Activated naive CD4-positive, alpha-beta T cell treated with anti-CD3 and anti-CD28 coated beads, Interleukin-2, amount 50 U/mL, for 72 hours (primary cell): ENCODE data around the gene PIK3R1. TPM values are rescaled to one million over a fixed set of nuclear protein-coding genes. Genes with fewer than 3 reads are reported as not detected.
"Not testable (repeated sequence)": the region's sequence is repeated elsewhere in the genome, so short reads cannot be mapped to it uniquely, and the experiment has no call there.

ENCODE experiments used
- ATAC-seq, 2 donors: fragments of 150-1000 bp; cut with Tn5 transposase; 2 replicates each; pipeline ENCODE4 v1.10.0; 2021; ENCODE audit warnings: mild to moderate bottlenecking in 2 of 2, moderate library complexity in 2 of 2
- DNase-seq, 2 donors: peaks; one replicate each; pipeline ENCODE4 v3.0.0; 2021 to 2022; ENCODE audit warnings: low spot score in 2 of 2
- H3K27ac Mint-ChIP-seq, 2 donors: one replicate each; pipeline ENCODE4 v1.8.0; 2022; ENCODE audit warnings: mild to moderate bottlenecking in 2 of 2, mixed read lengths in 2 of 2
- H3K36me3 Mint-ChIP-seq, 2 donors: one replicate each; pipeline ENCODE4 v1.8.0; 2022; ENCODE audit warnings: mixed read lengths in 2 of 2
- H3K9me3 Mint-ChIP-seq, 2 donors: one replicate each; pipeline ENCODE4 v1.8.0; 2022; ENCODE audit warnings: mixed read lengths in 2 of 2
- total RNA-seq, 2 donors: library from RNA; stranded (reverse); gene quantifications; one replicate each; pipeline ENCODE4 v1.2.3, GENCODE V29; 2022

PIK3R1 gene
- total RNA-seq, 2 donors from 2014 or later, result 24.7 to 54.8 TPM

DNA sequence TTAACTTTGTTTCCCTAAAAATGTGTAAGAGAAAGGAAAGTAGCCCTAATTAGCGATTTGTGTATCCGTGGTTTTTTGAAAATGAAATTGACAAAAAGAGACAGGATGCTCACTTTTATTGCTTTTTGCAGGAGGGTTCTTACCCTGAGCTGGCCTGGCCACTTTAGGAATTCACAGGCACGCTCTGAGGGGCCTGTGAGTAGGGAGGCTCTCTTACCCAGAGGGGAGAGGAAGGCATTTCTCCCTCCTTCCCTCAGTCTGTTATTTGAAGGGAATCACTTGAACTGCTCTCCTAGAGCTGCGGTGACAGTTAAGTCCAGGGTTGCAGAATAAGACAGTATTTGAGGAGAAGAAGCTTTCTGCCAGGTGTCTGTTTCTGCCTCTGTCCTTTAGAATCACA, 16.7 kb downstream of the PIK3R1 start:
- DNase-seq, result no peak
- peaks cover 12 to 34% of the 10 kb centered on the region in 2 donors for H3K36me3 Mint-ChIP-seq
- H3K9me3 Mint-ChIP-seq, result no peaks in the 10 kb centered on the region
- H3K27ac Mint-ChIP-seq, result no peak overlapping the region
- ATAC-seq, result no peak

DNA sequence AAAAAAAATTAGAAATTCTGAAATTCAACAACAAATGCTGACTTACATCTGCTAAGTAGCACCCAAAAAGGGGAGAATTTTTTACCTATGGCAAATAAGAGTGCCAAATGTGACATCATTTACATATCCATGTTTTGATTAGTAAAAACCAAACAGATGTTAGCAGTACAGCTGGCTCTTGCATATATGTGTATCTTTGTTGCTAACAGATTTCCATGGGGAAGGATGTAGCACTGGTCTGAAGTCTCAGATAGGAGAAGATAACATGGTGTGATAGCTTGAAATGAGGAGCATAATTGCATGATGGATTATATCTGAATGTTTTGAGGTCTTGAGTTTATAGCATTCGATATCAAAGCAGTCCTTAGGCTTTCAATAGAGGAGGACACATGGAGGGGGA, 17.5 kb downstream of the PIK3R1 start:
- DNase-seq (no peak), ATAC-seq (peak; percentile 18 to 30)
- H3K36me3 Mint-ChIP-seq, result peaks cover 12 to 26% of the 10 kb centered on the region in 2 donors
- H3K9me3 Mint-ChIP-seq, result no peaks in the 10 kb centered on the region
- H3K27ac Mint-ChIP-seq, result no peak overlapping the region

DNA sequence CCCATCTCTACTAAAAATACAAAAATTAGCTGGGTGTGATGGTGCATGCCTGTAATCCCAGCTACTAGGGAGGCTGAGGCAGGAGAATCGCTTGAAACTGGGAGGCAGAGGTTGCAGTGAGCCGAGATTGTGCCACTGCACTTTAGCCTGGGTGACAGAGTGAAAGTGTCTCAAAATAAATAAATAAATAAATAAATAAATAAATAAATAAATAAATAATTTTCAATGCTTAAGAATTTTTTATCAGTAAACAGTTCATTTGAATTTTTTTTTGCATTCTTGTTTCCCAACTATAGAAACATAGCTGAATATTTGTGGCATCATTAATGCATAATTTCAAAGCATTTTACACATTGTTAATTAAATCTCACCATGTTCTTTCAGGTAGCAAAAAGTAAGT, 19.7 kb downstream of the PIK3R1 start:
- not testable (repeated sequence) for DNase-seq, ATAC-seq, H3K27ac Mint-ChIP-seq, H3K9me3 Mint-ChIP-seq
- H3K36me3 Mint-ChIP-seq, result peaks cover 8 to 17% of the 10 kb centered on the region in 2 donors

DNA sequence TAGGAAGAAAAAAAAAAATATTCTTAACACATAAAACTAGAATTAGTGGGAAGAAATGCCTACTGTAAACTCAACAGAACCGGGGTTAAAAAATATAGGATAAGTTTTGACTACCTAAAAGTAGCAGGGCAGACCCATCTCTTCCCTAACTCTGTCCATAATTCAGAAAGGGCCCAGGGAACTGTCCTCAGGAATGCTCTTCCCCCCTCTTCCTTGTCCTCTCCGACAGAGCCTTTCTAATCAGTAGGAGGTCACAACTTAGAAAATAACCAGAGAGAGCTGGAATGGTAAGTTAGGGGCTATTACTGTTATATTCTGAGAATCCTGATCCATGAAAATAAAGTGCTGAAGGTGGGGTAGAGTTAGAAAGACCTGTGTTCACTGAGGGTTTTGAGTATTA, 22.2 kb downstream of the PIK3R1 start:
- Mint-ChIP-seq H3K9me3 (no peaks in the 10 kb centered on the region), H3K36me3 (peaks cover 0 to 9% of the 10 kb centered on the region in 2 donors), H3K27ac (peak overlapping the region in 1 of 2 donors; percentile 75)
- DNase-seq (no peak), ATAC-seq (no peak)

DNA sequence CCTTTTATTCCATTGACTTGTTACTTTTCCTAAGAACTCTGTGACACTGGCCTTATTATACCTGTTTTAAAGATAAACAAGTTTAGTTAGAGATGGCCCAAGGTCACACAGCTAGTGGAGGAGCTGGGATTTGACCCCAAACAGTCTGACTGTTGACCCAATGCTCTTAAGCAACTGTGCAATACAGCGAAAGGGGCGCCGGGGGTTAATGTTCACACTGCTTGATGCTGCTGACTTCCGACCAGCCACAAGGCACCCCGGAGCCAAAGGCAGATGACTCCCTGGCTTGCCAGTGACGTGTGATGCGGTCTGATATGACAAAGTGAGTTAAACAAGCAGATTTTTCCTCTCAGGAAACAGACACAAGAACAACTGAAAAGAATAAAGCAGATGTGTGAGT, 23.9 kb downstream of the PIK3R1 start:
- H3K36me3 Mint-ChIP-seq, result peaks cover 0 to 22% of the 10 kb centered on the region in 2 donors
- H3K27ac Mint-ChIP-seq, result peak overlapping the region; percentile 46 to 87
- ATAC-seq, result peak; percentile 98

DNA sequence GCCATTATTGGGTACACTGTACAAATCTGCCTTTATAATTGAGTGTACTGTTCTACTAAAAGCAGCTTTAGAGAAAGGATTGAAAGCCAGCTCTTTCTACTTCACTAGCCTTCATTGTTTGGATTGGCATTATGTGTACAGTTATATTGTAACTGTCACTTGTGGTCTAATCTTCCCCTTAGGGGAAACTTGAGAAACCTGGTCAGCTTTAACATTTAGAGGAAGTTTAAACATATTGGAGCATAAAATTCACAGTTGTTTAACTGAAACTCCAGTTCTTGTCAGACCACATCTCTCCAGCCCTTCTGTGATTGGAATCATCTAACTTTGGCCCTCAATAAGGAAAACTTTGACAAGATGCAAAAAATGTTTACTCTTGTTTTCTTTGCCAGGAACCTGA, 24.6 kb downstream of the PIK3R1 start:
- no peak for DNase-seq
- Mint-ChIP-seq H3K9me3 (no peaks in the 10 kb centered on the region), H3K27ac (peak overlapping the region in 1 of 2 donors; percentile 87), H3K36me3 (peaks cover 0 to 25% of the 10 kb centered on the region in 2 donors)
- peak; percentile 8 to 15 for ATAC-seq

More for the DNA sequence above, 23.9 kb downstream of the PIK3R1 start:
- H3K9me3 Mint-ChIP-seq, result no peaks in the 10 kb centered on the region
- peak; percentile 72 to 79 for DNase-seq

DNA sequence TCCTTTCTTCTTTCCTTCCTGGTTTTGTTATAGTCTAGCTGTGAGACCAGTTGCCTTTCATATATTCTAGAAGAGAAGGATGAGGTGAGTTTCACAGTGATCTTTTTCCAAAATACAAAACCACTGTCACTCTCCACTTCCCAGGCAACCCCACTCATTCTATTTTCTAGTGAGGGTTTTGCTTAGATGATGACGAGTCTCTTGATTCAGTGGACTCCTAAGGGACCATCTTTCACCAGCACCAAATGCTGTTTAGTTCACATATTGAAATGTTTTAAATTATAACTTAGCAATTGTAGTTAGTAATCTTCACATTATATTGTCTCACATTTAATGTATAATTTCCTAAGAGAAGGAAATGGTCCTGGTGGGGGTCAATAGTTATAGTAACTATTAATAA, 25.2 kb downstream of the PIK3R1 start:
- Mint-ChIP-seq H3K9me3 (no peaks in the 10 kb centered on the region), H3K27ac (peak overlapping the region in 1 of 2 donors; percentile 87), H3K36me3 (peaks cover 0 to 25% of the 10 kb centered on the region in 2 donors)
- ATAC-seq (peak in 1 of 2 donors; percentile 5), DNase-seq (no peak)

DNA sequence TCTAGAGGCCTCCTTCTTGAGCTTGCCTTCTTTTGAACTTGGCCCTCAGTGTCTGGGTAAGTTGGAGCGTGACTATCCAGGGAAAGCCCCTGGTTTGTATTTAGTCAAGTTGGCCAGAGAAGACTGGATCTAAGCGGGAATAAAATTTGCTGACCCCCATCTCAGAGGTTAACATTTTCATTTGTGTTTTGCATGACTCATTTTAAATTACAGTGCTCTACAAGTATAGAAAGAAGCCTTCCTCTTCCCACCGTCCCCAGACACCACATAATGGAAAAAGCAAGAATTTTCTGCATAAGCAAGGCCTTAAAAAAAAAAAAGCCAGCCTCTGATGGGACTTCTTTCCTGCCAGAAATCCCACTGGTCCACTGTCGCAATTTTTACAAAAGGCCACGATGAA, 27.2 kb downstream of the PIK3R1 start:
- ATAC-seq (peak in 1 of 2 donors; percentile 8), DNase-seq (no peak)
- Mint-ChIP-seq H3K9me3 (no peaks in the 10 kb centered on the region), H3K36me3 (peaks cover 0 to 25% of the 10 kb centered on the region in 2 donors), H3K27ac (peak overlapping the region in 1 of 2 donors; percentile 81)

DNA sequence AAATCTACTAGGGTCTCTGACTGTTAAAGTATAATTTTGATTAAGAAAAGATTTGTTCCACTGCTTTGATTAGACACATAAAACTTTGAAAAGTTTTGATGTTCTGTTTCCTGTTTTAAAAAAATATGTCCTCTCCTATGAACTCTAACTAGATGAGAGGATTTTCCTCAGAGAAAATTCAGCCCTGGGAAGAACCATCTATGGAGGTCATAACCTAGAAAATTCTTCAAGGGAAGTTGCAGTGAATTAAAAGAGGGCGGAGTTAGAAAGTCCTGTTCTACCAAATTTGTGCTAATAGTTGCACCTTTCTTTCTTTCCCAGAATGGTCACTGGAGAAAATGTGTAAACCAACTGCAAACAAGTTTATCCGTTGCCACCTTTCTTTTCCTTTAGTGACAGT, 27.7 kb downstream of the PIK3R1 start:
- Mint-ChIP-seq H3K36me3 (peaks cover 0 to 25% of the 10 kb centered on the region in 2 donors), H3K27ac (peak overlapping the region in 1 of 2 donors; percentile 81), H3K9me3 (no peaks in the 10 kb centered on the region)
- DNase-seq (no peak), ATAC-seq (no peak)

DNA sequence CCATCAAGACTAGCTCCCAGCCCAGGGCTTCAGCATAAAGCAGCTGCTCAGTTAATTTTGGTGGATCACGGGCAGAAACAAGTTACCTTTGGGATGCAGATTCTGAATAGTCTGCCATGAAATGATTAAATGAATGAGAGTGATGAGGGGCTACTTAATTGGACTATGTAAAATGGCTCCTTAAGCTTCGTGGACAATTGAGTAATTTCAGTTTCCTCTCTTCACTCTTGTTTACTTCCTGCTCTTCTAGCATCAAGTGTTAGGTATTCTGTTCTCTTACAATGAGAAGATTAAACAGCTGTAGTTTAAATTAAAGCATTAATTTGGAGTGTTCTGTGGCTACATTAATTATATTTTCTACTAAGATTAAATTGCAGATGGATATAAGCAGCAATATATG, 28.1 kb downstream of the PIK3R1 start:
- DNase-seq (no peak), ATAC-seq (no peak)
- Mint-ChIP-seq H3K36me3 (peaks cover 0 to 25% of the 10 kb centered on the region in 2 donors), H3K27ac (peak overlapping the region; percentile 74 to 81), H3K9me3 (no peaks in the 10 kb centered on the region)

DNA sequence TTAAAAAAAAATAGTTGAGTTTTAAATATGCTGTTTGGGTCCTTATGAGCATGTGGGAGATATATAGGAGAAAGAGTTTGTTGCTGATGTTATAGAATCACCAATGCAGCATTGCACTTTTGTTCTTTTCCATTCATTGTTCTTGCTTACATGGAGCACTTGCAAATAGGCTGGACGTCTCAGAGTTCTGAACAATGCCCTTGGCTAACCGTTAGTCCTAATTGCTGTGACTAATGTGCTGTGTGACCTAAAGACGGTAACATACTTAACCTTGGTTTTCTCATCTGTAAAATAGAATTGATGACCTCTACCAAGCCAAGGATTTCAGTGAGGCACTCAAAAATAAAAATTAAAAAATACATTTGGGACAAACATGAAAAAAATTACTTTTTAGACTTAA, 29.8 kb downstream of the PIK3R1 start:
- DNase-seq (no peak), ATAC-seq (no peak)
- H3K9me3 Mint-ChIP-seq, result no peaks in the 10 kb centered on the region
- H3K27ac Mint-ChIP-seq, result no peak overlapping the region
- H3K36me3 Mint-ChIP-seq, result peaks cover 0 to 25% of the 10 kb centered on the region in 2 donors

DNA sequence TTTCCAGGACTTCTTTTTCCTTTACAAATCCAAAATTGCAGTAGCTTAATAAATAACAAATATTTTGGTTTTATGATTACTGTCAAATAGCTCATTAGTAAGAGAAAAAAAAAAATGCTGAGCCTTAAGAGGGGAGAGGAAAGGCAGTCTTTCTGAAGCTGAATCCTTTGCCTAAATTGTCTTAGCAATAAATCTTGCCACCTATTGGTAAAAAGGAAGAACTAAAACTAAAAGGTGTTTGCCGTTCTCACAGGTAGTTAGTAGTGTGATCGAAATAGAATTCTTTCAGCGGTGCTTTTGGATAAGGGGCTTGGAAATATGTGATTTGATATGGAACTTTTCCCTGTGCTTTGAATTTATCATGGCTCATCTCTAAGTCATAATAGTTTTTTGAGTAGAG, 31.2 kb downstream of the PIK3R1 start:
- Mint-ChIP-seq H3K27ac (no peak overlapping the region), H3K36me3 (peaks cover 0 to 25% of the 10 kb centered on the region in 2 donors), H3K9me3 (no peaks in the 10 kb centered on the region)
- ATAC-seq (no peak), DNase-seq (no peak)

DNA sequence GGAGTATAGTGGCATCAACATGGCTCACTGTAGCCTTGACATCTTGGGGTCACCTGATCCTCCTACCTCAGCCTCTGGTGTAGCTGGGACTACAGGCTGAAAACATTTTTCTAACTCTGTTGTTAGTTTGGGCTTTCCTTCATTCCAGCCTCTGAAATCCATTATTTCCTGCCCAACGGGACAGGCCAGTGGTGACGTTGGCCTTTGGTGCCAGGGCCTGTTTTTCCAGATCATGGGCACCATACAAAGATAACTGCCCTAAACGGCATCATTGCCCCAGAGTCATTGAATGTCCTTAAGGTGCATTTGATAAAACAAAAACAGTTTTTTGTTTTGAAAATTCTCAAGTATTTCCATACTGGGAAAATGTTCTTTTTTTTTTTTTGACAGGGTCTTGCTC, 32.1 kb downstream of the PIK3R1 start:
- ATAC-seq, result no peak
- Mint-ChIP-seq H3K36me3 (peaks cover 0 to 16% of the 10 kb centered on the region in 2 donors), H3K9me3 (no peaks in the 10 kb centered on the region), H3K27ac (peak overlapping the region in 1 of 2 donors; percentile 56)
- no peak for DNase-seq

DNA sequence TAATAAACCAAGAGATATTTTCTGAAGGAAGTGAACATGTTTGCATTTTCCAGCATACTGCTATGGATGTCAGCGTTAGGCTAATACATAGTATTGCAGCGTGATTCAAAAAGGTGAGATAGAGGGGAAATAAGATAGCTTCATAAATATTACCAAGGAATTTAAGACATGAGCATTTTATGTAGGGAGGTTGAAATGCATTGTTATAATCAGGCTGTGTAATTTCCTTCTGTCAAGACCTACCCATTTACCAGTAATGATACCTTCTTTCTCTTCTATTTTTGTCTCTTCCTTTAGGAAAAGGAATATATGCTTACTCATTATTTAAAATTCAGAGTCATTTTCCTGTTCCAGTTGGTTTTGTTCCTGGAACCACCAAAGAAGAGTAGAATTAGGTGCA, 33.3 kb downstream of the PIK3R1 start:
- Mint-ChIP-seq H3K27ac (no peak overlapping the region), H3K36me3 (peaks cover 0 to 4% of the 10 kb centered on the region in 2 donors), H3K9me3 (no peaks in the 10 kb centered on the region)
- no peak for DNase-seq
- no peak for ATAC-seq

DNA sequence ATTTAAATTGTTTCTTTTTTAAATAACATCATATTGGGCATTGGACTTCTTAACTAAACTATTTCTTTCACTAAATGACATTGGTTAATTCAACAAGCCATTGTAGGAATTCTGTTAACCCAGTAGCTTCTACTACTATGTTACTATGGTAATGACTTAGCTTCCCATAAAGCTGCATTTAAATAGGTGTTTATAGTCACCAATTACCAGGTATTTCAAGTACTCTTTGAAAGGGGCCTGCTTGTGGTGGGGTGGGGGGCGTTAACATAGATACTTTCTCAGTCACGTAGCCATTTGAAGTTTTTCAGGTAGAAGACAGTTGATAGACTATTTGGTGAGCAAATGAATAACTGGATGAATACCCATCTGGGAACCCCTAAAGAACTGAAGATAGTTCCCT, 34.0 kb downstream of the PIK3R1 start:
- Mint-ChIP-seq H3K9me3 (no peaks in the 10 kb centered on the region), H3K27ac (no peak overlapping the region), H3K36me3 (peaks cover 0 to 2% of the 10 kb centered on the region in 2 donors)
- ATAC-seq, result no peak
- no peak for DNase-seq

DNA sequence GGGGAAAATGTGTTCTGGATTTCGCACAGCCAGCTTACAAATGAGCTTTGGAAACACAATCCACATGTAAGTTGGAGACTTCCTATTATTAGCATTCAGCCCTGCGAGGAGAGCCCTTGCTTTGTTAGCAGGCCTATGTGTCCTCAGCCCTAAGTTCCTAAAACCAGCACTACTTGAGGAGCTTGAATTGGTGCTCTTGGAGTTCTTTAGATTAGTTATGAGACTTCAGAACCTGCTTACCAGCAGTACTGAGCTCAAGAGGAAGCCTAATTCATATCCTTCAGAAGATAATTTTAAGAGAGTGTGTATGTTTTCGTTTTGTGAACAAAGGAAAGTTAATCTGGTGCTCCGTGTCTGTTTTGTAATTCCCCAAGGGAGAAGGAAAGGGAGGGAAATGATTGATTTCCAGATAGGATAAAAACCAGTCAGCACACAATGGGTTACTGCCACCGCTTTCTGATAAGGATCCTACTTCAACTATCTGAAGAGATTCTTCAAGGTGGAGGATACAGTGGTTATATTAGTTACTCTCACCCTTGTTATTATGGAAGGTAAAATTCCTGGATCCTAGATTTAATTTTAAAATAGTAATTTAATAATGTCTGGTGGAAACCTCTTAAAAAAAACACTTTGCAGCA, 35.2 kb downstream of the PIK3R1 start:
- no peaks in the 10 kb centered on the region for H3K9me3 Mint-ChIP-seq
- H3K27ac Mint-ChIP-seq, result peak overlapping the region; percentile 84 to 86
- ATAC-seq (peak in 1 of 2 donors; percentile 10), DNase-seq (no peak)
- H3K36me3 Mint-ChIP-seq, result peaks cover 0 to 6% of the 10 kb centered on the region in 2 donors

DNA sequence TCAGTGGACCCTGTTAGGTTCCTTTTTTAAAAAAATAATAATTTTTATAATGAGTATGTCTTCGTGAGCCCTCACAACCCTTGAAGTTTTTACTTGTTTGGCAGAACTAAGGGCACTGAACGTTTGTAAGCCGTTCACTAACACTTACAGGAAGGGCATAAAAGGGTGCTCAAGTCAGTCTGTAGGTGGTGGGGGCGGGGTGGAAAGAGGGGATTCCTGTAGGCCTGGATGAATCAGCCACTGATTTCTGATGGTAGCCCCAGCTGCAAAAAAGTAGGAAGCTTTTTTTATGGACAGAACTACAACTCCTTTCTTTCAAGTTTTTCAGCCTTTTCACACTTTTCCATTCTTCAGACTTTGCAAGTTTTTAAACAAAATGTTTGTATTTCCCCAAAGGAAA, 35.8 kb downstream of the PIK3R1 start:
- ATAC-seq (peak; percentile 68 to 80), DNase-seq (no peak)
- Mint-ChIP-seq H3K36me3 (peaks cover 0 to 8% of the 10 kb centered on the region in 2 donors), H3K27ac (peak overlapping the region; percentile 10 to 39), H3K9me3 (no peaks in the 10 kb centered on the region)
